GM12878 (cell line): Measurements from ENCODE around the gene PRPSAP1. TPM values are rescaled to one million over a fixed set of nuclear protein-coding genes. Genes with fewer than 3 reads are reported as not detected.
A peak's percentile ranks its signal among the peaks of the same experiment; 100 is the strongest.

Experiments used
- BCL3 ChIP-seq: IDR thresholded peaks from 2 replicates; pipeline ENCODE4 v1.6.1; 2011; ENCODE audit warnings: borderline replicate concordance, low read depth, mild to moderate bottlenecking, moderate library complexity, low read length; ENCODE audit not compliant: insufficient read depth, poor library complexity, severe bottlenecking
- BHLHE40 ChIP-seq, 2 experiments: fragments of 450-650 bp in 1 of 2; IDR thresholded peaks; 2 replicates each; pipeline ENCODE4 v1.6.1; 2011 to 2017; ENCODE audit warnings: low read depth in 2 of 2, borderline replicate concordance in 1 of 2, improper control_type of control experiment in 1 of 2, low read length in 1 of 2, mild to moderate bottlenecking in 1 of 2
- CHD1 ChIP-seq: IDR thresholded peaks from 2 replicates; pipeline ENCODE4 v1.6.1; 2012; ENCODE audit warnings: low read depth, low read length, improper control_type of control experiment
- EED ChIP-seq: sonication (generic); IDR thresholded peaks from 2 replicates; pipeline ENCODE4 v1.6.1; 2016; ENCODE audit warnings: antibody characterized with exemption, low read depth
- FOS ChIP-seq: IDR thresholded peaks from 3 replicates; pipeline ENCODE4 v1.6.1; 2011; ENCODE audit warnings: borderline replicate concordance; ENCODE audit not compliant: insufficient read length; ENCODE audit errors: extremely low read depth
- HCFC1 ChIP-seq: fragments of 150-350 bp; IDR thresholded peaks from 2 replicates; pipeline ENCODE4 v1.6.1; 2014; ENCODE audit warnings: low read length
- JUND ChIP-seq: IDR thresholded peaks from 2 replicates; pipeline ENCODE4 v1.6.1; 2012; ENCODE audit warnings: low read depth, mild to moderate bottlenecking, low read length, improper control_type of control experiment, moderate library complexity
- LARP7 ChIP-seq: fragments of 450-650 bp; IDR thresholded peaks from 2 replicates; pipeline ENCODE4 v1.6.1; 2017; ENCODE audit warnings: mild to moderate bottlenecking
- MTA2 ChIP-seq: fragments of 450-650 bp; IDR thresholded peaks from 2 replicates; pipeline ENCODE4 v1.6.1; 2016; ENCODE audit warnings: low read depth, mild to moderate bottlenecking, moderate library complexity
- PML ChIP-seq: IDR thresholded peaks from 2 replicates; pipeline ENCODE4 v1.6.1; 2012; ENCODE audit warnings: low read length, inconsistent platforms
- RAD51 ChIP-seq: fragments of 450-650 bp; IDR thresholded peaks from 2 replicates; pipeline ENCODE4 v1.6.1; 2016; ENCODE audit warnings: moderate library complexity, mild to moderate bottlenecking, inconsistent platforms
- RBBP5 ChIP-seq: fragments of 200-600 bp; sonication (generic); conservative IDR thresholded peaks from 2 replicates; pipeline ENCODE4 v1.6.1; 2016
- RCOR1 ChIP-seq: conservative IDR thresholded peaks from 2 replicates; pipeline ENCODE4 v1.6.1; 2012; ENCODE audit warnings: low read depth, low read length, improper control_type of control experiment
- SMC3 ChIP-seq: IDR thresholded peaks from 2 replicates; pipeline ENCODE4 v1.6.1; 2011; ENCODE audit warnings: low read length, improper control_type of control experiment, borderline replicate concordance
- SP1 ChIP-seq: IDR thresholded peaks from one replicate; pipeline ENCODE4 v1.6.1; 2011; ENCODE audit warnings: low read depth, low read length
- SREBF1 ChIP-seq: IDR thresholded peaks from 2 replicates; pipeline ENCODE4 v1.6.1; 2012; ENCODE audit warnings: mild to moderate bottlenecking, low read length
- SRF ChIP-seq, 2 experiments: IDR thresholded peaks; 2 replicates each; pipeline ENCODE4 v1.6.1; 2011; ENCODE audit warnings: low read depth in 2 of 2, low read length in 2 of 2, mild to moderate bottlenecking in 1 of 2, moderate library complexity in 1 of 2
- TCF12 ChIP-seq: IDR thresholded peaks from 2 replicates; pipeline ENCODE4 v1.6.1; 2011; ENCODE audit warnings: low read depth, mild to moderate bottlenecking, low read length
- WRNIP1 ChIP-seq: IDR thresholded peaks from 2 replicates; pipeline ENCODE4 v1.6.1; 2011; ENCODE audit warnings: low read depth, low read length, improper control_type of control experiment, borderline replicate concordance
- polyA plus RNA-seq, 11 experiments: library from polyadenylated mRNA; depleted of rRNA in 4 of 11; unstranded in 6 of 11; stranded (reverse) in 5 of 11; fragments of >200 nt; fragmentation: Nextera tagmentation in 4 of 11; fragmentation: Illumina TruSeq in 1 of 11; extraction: Ambion mirVana in 4 of 11; extraction: Trizol in 1 of 11; gene quantifications; 1 replicate in 1 of 11; 2 replicates in 10 of 11; pipeline versions ENCODE4 v1.2.1 to v1.2.3, GENCODE V29; 2011 to 2016; ENCODE audit warnings: inconsistent platforms in 2 of 11, missing spikeins in 2 of 11, low read depth in 1 of 11
- total RNA-seq, 4 experiments: library from RNA; depleted of rRNA in 3 of 4; stranded (reverse); fragments of >200 nt in 3 of 4; fragmentation: Illumina TruSeq in 1 of 4; extraction: Trizol in 1 of 4; gene quantifications; 2 replicates each; pipeline versions ENCODE4 v1.2.1 to v1.2.3, GENCODE V29; 2013 to 2021
- TF ChIP-seq, protein P1 (sequence below), 3 experiments: IDR thresholded peaks in 2 of 3; conservative IDR thresholded peaks in 1 of 3; 2 replicates each; pipeline ENCODE4 v1.5.1; 2011; ENCODE audit warnings: low read depth in 3 of 3, low read length in 3 of 3, mild to moderate bottlenecking in 3 of 3, control low read depth in 2 of 3, moderate library complexity in 2 of 3, inconsistent platforms in 1 of 3, mixed read lengths in 1 of 3; ENCODE audit not compliant: control insufficient read depth in 2 of 3, insufficient read depth in 1 of 3; ENCODE audit errors: extremely low read depth in 1 of 3
- TF ChIP-seq, protein P2 (sequence below): fragments of 450-650 bp; IDR thresholded peaks from 2 replicates; pipeline ENCODE4 v1.6.1; 2018; ENCODE audit warnings: mild to moderate bottlenecking, low read depth, moderate library complexity; ENCODE audit not compliant: partially characterized antibody
- TF ChIP-seq, protein P3 (sequence below): fragments of 450-650 bp; IDR thresholded peaks from 2 replicates; pipeline ENCODE4 v1.6.1; 2017; ENCODE audit warnings: antibody characterized with exemption, mild to moderate bottlenecking, moderate library complexity

PRPSAP1 gene
- total and polyA plus RNA-seq, 10 of the 15 experiments (the other 5 are each of a cell fraction or from before 2014, with no cell fraction given), result 15.8 to 84.2 (median 44.2) TPM

- TF ChIP-seq MTA2, result no peak
- TF ChIP-seq EED, result 0 out of 2 replicates have a peak, but pooled peaks have one; percentile 15
- no peak for TF ChIP-seq RCOR1
- peak; percentile 29 for TF ChIP-seq SP1
- TF ChIP-seq, protein P1, sequence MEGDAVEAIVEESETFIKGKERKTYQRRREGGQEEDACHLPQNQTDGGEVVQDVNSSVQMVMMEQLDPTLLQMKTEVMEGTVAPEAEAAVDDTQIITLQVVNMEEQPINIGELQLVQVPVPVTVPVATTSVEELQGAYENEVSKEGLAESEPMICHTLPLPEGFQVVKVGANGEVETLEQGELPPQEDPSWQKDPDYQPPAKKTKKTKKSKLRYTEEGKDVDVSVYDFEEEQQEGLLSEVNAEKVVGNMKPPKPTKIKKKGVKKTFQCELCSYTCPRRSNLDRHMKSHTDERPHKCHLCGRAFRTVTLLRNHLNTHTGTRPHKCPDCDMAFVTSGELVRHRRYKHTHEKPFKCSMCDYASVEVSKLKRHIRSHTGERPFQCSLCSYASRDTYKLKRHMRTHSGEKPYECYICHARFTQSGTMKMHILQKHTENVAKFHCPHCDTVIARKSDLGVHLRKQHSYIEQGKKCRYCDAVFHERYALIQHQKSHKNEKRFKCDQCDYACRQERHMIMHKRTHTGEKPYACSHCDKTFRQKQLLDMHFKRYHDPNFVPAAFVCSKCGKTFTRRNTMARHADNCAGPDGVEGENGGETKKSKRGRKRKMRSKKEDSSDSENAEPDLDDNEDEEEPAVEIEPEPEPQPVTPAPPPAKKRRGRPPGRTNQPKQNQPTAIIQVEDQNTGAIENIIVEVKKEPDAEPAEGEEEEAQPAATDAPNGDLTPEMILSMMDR (IDR thresholded peaks at IDR 0.05 in 2 of 3, conservative IDR thresholded peaks at IDR 0.05 in 1 of 3; ENCODE audit: control insufficient read depth in 2 of 3, extremely low read depth in 1 of 3, insufficient read depth in 1 of 3, low read depth in 3 of 3, low read length in 3 of 3), result no peak
- TF ChIP-seq SREBF1, result no peak
- peak; percentile 72 for TF ChIP-seq TCF12
- no peak for TF ChIP-seq RAD51
- TF ChIP-seq JUND, result no peak
- no peak for TF ChIP-seq SMC3
- peak; percentile 43 for TF ChIP-seq BCL3
- no peak for TF ChIP-seq FOS
- peak; percentile 71; the same call in 1 of the 2 replicates for TF ChIP-seq CHD1
- TF ChIP-seq SRF (IDR thresholded peaks at IDR 0.05; ENCODE audit: low read depth in 2 of 2, low read length in 2 of 2), result no peak
- no peak for TF ChIP-seq WRNIP1
- TF ChIP-seq RBBP5, result no peak
- no peak for TF ChIP-seq LARP7
- TF ChIP-seq, protein P2, sequence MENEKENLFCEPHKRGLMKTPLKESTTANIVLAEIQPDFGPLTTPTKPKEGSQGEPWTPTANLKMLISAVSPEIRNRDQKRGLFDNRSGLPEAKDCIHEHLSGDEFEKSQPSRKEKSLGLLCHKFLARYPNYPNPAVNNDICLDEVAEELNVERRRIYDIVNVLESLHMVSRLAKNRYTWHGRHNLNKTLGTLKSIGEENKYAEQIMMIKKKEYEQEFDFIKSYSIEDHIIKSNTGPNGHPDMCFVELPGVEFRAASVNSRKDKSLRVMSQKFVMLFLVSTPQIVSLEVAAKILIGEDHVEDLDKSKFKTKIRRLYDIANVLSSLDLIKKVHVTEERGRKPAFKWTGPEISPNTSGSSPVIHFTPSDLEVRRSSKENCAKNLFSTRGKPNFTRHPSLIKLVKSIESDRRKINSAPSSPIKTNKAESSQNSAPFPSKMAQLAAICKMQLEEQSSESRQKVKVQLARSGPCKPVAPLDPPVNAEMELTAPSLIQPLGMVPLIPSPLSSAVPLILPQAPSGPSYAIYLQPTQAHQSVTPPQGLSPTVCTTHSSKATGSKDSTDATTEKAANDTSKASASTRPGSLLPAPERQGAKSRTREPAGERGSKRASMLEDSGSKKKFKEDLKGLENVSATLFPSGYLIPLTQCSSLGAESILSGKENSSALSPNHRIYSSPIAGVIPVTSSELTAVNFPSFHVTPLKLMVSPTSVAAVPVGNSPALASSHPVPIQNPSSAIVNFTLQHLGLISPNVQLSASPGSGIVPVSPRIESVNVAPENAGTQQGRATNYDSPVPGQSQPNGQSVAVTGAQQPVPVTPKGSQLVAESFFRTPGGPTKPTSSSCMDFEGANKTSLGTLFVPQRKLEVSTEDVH, result no peak
- no peak for TF ChIP-seq HCFC1
- TF ChIP-seq PML, result no peak
- TF ChIP-seq BHLHE40 (IDR thresholded peaks at IDR 0.05; ENCODE audit: borderline replicate concordance in 1 of 2, low read depth in 2 of 2, low read length in 1 of 2), result peak; percentile 44 to 66; a peak in 3 of 4 replicates
- TF ChIP-seq, protein P3, sequence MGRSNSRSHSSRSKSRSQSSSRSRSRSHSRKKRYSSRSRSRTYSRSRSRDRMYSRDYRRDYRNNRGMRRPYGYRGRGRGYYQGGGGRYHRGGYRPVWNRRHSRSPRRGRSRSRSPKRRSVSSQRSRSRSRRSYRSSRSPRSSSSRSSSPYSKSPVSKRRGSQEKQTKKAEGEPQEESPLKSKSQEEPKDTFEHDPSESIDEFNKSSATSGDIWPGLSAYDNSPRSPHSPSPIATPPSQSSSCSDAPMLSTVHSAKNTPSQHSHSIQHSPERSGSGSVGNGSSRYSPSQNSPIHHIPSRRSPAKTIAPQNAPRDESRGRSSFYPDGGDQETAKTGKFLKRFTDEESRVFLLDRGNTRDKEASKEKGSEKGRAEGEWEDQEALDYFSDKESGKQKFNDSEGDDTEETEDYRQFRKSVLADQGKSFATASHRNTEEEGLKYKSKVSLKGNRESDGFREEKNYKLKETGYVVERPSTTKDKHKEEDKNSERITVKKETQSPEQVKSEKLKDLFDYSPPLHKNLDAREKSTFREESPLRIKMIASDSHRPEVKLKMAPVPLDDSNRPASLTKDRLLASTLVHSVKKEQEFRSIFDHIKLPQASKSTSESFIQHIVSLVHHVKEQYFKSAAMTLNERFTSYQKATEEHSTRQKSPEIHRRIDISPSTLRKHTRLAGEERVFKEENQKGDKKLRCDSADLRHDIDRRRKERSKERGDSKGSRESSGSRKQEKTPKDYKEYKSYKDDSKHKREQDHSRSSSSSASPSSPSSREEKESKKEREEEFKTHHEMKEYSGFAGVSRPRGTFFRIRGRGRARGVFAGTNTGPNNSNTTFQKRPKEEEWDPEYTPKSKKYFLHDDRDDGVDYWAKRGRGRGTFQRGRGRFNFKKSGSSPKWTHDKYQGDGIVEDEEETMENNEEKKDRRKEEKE, result no peak
Observed at GRCh38 chr17:76268015-76268749, 85.5 kb downstream of the PRPSAP1 start (continued).
